Astrocyte of the spinal cord (primary cell): ENCODE measurements around the gene ELMO1.

Experiments
- DNase-seq: peaks from one replicate; pipeline ENCODE4 v3.0.0; 2011; ENCODE audit warnings: low read depth, low spot score
- H3K4me3 ChIP-seq: 2 replicates; pipeline ENCODE4 v1.5.1; 2011; ENCODE audit warnings: low read depth, mild to moderate bottlenecking, low read length, moderate library complexity
- in situ Hi-C: cut with HindIII; loops from 2 replicates; pipeline ENCODE4 v1.10.0; 2017; ENCODE audit warnings: low sequenced_read_pairs
- TF ChIP-seq, protein P1 (sequence below): IDR thresholded peaks from 2 replicates; pipeline ENCODE4 v1.5.1; 2012; ENCODE audit warnings: low read depth, mild to moderate bottlenecking, low read length, inconsistent platforms

ELMO1 gene

DNA sequence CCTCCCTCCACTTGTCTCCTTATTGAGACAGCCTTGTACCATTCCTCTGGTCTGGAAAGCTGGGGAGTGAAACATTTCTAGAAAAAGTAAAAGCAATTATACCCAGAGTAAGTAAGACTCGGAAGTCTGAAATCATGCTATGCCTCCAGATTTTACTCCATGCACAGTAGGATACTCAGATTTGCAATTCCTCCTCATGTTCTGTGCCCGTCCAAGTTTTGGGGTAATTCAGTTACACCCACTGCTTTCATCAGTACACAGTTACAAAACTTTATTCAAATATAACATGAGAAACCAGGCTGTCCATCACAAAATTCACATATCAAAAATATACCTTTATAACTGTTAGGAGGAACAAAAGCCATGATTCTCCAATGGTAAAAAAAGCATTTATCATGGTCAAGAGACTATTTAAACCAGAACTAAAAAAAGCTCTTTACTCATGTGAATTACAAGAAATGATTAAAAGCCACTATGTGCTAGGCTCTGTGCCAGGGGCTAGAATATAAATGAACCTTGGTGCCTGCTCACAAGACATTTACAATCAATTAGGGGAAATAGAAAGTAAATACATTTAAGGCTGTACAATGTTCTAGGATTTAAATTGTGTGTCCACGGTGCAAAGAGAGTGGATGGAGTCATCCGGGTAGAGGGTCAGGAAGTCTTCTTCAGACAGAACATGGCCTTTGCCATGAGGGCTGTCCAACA, 320.2 kb downstream of the ELMO1 start:
- DNase-seq, result no peak
- TF ChIP-seq, protein P1, sequence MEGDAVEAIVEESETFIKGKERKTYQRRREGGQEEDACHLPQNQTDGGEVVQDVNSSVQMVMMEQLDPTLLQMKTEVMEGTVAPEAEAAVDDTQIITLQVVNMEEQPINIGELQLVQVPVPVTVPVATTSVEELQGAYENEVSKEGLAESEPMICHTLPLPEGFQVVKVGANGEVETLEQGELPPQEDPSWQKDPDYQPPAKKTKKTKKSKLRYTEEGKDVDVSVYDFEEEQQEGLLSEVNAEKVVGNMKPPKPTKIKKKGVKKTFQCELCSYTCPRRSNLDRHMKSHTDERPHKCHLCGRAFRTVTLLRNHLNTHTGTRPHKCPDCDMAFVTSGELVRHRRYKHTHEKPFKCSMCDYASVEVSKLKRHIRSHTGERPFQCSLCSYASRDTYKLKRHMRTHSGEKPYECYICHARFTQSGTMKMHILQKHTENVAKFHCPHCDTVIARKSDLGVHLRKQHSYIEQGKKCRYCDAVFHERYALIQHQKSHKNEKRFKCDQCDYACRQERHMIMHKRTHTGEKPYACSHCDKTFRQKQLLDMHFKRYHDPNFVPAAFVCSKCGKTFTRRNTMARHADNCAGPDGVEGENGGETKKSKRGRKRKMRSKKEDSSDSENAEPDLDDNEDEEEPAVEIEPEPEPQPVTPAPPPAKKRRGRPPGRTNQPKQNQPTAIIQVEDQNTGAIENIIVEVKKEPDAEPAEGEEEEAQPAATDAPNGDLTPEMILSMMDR, result no peak
- H3K4me3 ChIP-seq, result no peak overlapping the region
- in situ Hi-C loops, result no loop called here

DNA sequence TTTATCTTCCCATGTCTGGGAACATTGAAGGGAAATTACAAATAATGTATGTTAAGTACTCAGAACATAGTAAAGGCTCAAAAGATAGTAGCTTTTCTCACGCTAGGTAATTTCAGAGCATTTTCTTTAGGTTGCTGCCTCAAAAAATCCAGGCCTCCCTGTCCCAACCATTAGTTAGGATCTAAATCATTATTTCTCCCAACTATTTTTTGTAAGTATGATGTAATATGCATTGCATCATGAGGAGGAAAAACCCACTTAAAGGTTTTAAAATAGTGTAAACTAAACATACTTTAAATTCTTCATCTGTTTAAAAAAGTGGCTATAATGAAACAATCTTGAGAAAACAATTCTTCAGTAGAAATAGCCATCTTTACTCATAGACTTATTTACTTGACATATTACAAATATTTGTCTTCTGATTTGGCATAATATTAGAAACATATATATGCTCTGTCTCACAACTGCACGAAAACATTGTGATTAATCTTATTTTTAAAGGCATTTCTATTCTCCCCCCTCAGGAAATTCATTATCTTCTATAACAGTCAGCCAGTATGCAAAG, 329.3 kb downstream of the ELMO1 start:
- no peak overlapping the region for H3K4me3 ChIP-seq
- in situ Hi-C loops, result no loop called here
- TF ChIP-seq, protein P1, result no peak
- DNase-seq, result no peak

DNA sequence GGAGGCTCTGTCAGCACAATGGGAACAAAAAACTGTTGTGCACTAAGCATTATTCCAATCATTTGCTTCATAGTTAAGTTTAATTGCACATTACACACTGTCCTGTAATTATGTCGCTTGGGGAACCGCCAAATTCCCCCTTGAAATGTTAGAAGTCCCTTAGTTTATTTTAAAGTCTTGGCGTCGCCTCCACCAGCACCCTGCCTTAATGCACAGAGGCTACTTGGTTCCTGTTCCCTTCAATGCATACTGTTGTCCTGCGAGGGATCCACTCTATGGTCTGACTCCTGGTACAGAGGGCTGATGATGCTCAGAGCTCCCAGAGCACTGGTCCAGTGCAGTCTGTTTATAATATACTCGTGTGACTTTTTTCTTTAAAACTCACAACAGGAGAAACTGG, 330.7 kb downstream of the ELMO1 start:
- TF ChIP-seq, protein P1, result no peak
- DNase-seq, result no peak
- in situ Hi-C loops, result no loop called here
- no peak overlapping the region for H3K4me3 ChIP-seq

DNA sequence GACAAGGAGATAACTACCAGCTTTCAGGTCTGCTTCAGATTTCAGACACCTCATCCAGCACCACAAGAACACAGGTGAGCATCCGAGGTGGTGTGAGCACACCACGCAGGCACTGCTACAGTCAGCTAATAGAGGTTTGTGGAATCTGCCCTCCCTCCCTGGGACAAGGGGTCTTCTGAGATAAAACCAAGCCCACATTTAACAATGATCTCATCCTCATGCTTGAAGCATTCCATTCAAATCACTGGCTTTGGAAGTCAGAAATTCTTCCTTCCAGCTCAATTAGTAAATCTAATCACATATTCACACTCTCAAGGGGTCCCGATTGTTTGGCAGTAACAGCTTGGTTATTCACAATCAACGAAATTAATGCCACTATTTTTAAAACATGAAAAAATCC, 331.4 kb downstream of the ELMO1 start:
- DNase-seq, result no peak
- TF ChIP-seq, protein P1, result no peak
- in situ Hi-C loops, result no loop called here
- H3K4me3 ChIP-seq, result no peak overlapping the region

DNA sequence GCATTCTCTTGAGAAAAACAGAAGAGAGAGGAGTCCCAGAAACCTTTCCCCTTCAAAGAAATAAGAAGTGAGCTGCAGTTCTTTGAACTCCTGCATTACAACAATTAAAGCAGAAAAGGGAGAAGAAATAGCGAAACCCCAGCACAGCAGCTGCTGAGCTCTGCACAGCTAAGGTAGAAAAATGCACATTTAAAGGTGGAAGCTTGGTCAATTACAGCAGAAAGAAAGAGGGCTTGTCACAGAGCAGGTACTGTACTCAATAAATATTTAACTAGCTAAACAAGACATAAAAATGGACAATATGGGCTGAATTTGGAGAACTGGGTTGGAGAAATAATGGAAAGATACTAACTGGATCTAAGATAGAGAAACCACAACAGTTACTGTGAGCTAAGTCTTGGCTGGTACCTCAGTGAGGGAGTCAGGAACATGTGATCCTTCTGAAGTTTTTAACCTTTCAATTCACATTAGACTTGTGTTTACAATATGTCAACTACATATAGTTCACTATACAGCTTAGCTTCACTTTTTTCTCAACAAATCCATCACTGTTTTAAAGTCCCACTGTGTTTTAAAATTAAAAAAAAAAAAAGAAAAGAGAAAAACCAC, 332.5 kb downstream of the ELMO1 start:
- TF ChIP-seq, protein P1, result no peak
- in situ Hi-C loops, result no loop called here
- H3K4me3 ChIP-seq, result no peak overlapping the region
- DNase-seq, result no peak

DNA sequence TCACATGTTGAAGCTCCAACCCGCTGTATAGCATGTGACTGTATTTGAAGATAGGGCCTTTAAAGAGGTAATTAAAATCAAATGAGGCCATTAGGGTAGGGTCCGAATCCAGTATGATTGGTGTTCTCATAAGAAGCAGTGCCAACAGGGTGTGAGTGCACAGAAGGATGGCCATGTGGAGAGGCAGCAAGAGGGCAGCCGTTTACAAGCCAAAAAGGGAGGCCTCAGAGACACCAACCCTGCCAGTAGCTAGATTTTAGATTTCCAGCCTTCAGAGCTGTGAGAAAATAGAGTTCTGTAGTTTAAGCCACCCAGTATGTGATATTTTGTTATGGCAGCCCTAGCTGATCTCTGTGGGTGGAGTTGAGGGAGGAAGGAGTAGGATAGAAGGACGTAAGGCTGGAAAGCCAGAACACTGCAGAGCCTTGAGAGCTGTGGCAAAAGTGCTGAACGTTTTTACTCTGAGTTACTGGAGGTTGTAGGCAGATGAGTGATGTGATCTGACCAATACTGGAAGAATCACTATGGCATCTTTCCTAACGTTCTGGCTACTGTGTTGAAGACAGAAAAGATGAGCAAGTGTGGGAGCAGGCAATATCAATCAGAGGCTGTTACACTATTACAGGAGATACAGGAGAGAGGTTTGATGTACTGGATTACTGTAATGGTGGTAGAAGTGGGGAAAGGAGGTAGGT, 334.9 kb downstream of the ELMO1 start:
- peak; percentile 2 for DNase-seq
- TF ChIP-seq, protein P1, result no peak
- in situ Hi-C loops, result no loop called here
- no peak overlapping the region for H3K4me3 ChIP-seq
